Lung (tissue), 13 donors: ENCODE measurements around the gene PRR5L. TPM values are rescaled to one million over a fixed set of nuclear protein-coding genes. Genes with fewer than 3 reads are reported as not detected.
"Not testable (repeated sequence)": the region's sequence is repeated elsewhere in the genome, so short reads cannot be mapped to it uniquely, and the experiment has no call there.

ENCODE experiments used
- ATAC-seq: fragments of 200-7000 bp; cut with Tn5 transposase; one replicate; pipeline ENCODE4 v1.9.1; 2020; ENCODE audit warnings: moderate number of reproducible peaks; ENCODE audit not compliant: insufficient read depth, low FRiP score
- DNase-seq, 3 donors: peaks; one replicate each; pipeline ENCODE4 v3.0.0-alpha.2; 2013 to 2017
- H3K27ac ChIP-seq, 2 donors: one replicate each; pipeline ENCODE4 v1.5.1; 2013; ENCODE audit warnings: mild to moderate bottlenecking in 2 of 2, moderate library complexity in 2 of 2, control low read depth in 1 of 2, inconsistent platforms in 1 of 2, low read depth in 1 of 2, low read length in 1 of 2
- H3K27me3 ChIP-seq, 3 donors: one replicate each; pipeline ENCODE4 v1.5.1; 2013; ENCODE audit warnings: low read length in 2 of 3; ENCODE audit not compliant: control insufficient read depth in 3 of 3, insufficient read depth in 3 of 3
- H3K36me3 ChIP-seq, 4 donors: one replicate each; pipeline ENCODE4 v1.5.1; 2013; ENCODE audit warnings: low read length in 4 of 4, mild to moderate bottlenecking in 1 of 4, moderate library complexity in 1 of 4; ENCODE audit not compliant: control insufficient read depth in 4 of 4, insufficient read depth in 4 of 4
- H3K4me1 ChIP-seq, 5 donors: one replicate each; pipeline ENCODE4 v1.5.1; 2013; ENCODE audit warnings: low read length in 5 of 5, mild to moderate bottlenecking in 2 of 5, moderate library complexity in 1 of 5; ENCODE audit not compliant: control insufficient read depth in 5 of 5, insufficient read depth in 5 of 5
- H3K4me3 ChIP-seq: one replicate; pipeline ENCODE4 v1.5.1; 2013; ENCODE audit warnings: mild to moderate bottlenecking, control low read depth, moderate library complexity
- H3K9ac ChIP-seq, 2 donors: one replicate each; pipeline ENCODE4 v1.5.1; 2013; ENCODE audit warnings: low read length in 2 of 2, control low read depth in 1 of 2; ENCODE audit not compliant: insufficient read depth in 1 of 2
- H3K9me3 ChIP-seq, 4 donors: one replicate each; pipeline ENCODE4 v1.5.1; 2013; ENCODE audit warnings: low read length in 3 of 4, mild to moderate bottlenecking in 1 of 4, moderate library complexity in 1 of 4; ENCODE audit not compliant: control insufficient read depth in 4 of 4, insufficient read depth in 3 of 4
- WGBS, 2 donors: extraction: QIAGEN DNeasy Blood & Tissue Kit; methylation state at CpG; one replicate each; pipeline ENCODE4 v1.1.7; 2013; 5-methylcytosine and 5-hydroxymethylcytosine counted together
- polyA plus RNA-seq, 2 donors: library from polyadenylated mRNA; stranded (reverse); fragments of 200-250 nt; gene quantifications; one replicate each; pipeline ENCODE4 v1.2.1, GENCODE V29; 2013
- small RNA-seq: library from RNA; depleted of rRNA; stranded (forward); fragments of <200 nt; gene quantifications from one replicate; pipeline ENCODE3, GENCODE V24; 2014; ENCODE audit warnings: low replicate concordance
- total RNA-seq, 2 donors: library from RNA; depleted of rRNA in 1 of 2; stranded (reverse); fragments of >200 nt in 1 of 2; gene quantifications; one replicate each; pipeline ENCODE4 v1.2.1, GENCODE V29; 2014 to 2021
- TF ChIP-seq, protein P1 (sequence below): IDR thresholded peaks from 2 replicates; pipeline ENCODE4 v1.5.1; 2012; ENCODE audit warnings: mild to moderate bottlenecking; ENCODE audit errors: control extremely low read depth, extremely low read depth
- donor health status: control.
- donor health status: control.
- donor health status: Bipolar disorder and iron deficiency.
- donor health status: healthy.
- donor health status: DM: yes; HTN: yes; CAD: no.

PRR5L gene
- total and polyA plus RNA-seq, 4 donors, result 6.3 to 27.5 (median 9.0) TPM

DNA sequence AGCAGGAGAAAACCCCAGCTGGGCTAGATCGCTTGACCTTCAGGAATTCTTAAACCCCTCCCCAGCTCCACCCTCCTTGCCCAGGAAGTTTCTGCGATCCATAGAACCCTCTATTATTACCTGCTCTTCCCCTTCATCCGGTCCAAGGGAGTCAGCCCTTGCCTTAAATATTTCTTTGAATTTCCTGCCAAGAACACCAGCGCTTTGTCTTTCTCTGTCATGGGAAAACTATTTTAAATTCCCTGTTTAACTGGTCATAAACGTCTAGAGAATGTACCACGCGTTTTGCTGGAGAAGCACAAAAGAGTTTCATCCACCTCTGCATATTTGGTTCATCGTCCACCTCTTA, 214.5 kb downstream of the PRR5L start:
- DNase-seq (peak in 1 of 3 donors; percentile 35), ATAC-seq (no peak)
- TF ChIP-seq, protein P1, sequence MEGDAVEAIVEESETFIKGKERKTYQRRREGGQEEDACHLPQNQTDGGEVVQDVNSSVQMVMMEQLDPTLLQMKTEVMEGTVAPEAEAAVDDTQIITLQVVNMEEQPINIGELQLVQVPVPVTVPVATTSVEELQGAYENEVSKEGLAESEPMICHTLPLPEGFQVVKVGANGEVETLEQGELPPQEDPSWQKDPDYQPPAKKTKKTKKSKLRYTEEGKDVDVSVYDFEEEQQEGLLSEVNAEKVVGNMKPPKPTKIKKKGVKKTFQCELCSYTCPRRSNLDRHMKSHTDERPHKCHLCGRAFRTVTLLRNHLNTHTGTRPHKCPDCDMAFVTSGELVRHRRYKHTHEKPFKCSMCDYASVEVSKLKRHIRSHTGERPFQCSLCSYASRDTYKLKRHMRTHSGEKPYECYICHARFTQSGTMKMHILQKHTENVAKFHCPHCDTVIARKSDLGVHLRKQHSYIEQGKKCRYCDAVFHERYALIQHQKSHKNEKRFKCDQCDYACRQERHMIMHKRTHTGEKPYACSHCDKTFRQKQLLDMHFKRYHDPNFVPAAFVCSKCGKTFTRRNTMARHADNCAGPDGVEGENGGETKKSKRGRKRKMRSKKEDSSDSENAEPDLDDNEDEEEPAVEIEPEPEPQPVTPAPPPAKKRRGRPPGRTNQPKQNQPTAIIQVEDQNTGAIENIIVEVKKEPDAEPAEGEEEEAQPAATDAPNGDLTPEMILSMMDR, result no peak
- H3K27me3 ChIP-seq, result peaks cover 0 to 2% (median 0%) of the 10 kb centered on the region in 3 donors
- H3K9ac ChIP-seq, result peak overlapping the region; percentile 51 to 86
- peak overlapping the region; percentile 100 for H3K4me3 ChIP-seq
- H3K4me1 ChIP-seq, result peaks cover 0 to 11% (median 6%) of the 10 kb centered on the region in 5 donors
- H3K27ac ChIP-seq, result peak overlapping the region; percentile 84 to 99
- H3K36me3 ChIP-seq, result no peaks in the 10 kb centered on the region
- WGBS, 2 donors, result 9 to 11% methylated on average over 8 of the region's 8 CpGs
- H3K9me3 ChIP-seq, result peaks cover 0 to 2% (median 0%) of the 10 kb centered on the region in 4 donors

DNA sequence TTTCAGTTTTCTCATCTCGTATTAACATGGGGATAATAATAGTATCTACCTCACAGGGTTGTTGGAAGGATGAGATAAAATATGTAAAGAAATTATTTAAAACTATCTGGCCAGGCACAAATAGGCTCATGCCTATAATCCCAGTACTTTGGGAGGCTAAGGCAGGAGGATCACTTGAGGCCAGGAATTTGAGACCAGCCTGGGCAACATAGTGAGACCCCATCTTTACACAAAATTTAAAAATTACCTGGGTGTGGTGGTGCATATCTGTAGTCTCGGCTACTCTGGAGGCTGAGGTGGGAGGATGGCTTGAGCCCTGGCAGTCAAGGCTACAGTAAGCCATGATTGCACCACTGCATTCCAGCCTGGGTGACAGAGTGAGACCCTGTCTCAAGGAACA, 215.0 kb downstream of the PRR5L start:
- H3K9me3 ChIP-seq, H3K36me3 ChIP-seq, H3K4me3 ChIP-seq, DNase-seq, H3K27ac ChIP-seq, H3K9ac ChIP-seq, ATAC-seq, H3K27me3 ChIP-seq: not testable (repeated sequence)
- 90 to 91% methylated on average over 2 of the region's 2 CpGs for WGBS, 2 donors
- peaks cover 0 to 11% (median 6%) of the 10 kb centered on the region in 5 donors for H3K4me1 ChIP-seq

- Histone ChIP-seq H3K36me3 (no peaks in the 10 kb centered on the region), H3K9me3 (peaks cover 0 to 2% (median 0%) of the 10 kb centered on the region in 4 donors), H3K4me3 (no peak overlapping the region), H3K27me3 (peaks cover 0 to 3% (median 0%) of the 10 kb centered on the region in 3 donors), H3K27ac (no peak overlapping the region), H3K4me1 (peaks cover 0 to 11% (median 6%) of the 10 kb centered on the region in 5 donors), H3K9ac (no peak overlapping the region)
- WGBS, 2 donors, result 66 to 70% methylated on average over 5 of the region's 5 CpGs
- DNase-seq (no peak), ATAC-seq (no peak)
- TF ChIP-seq, protein P1, result no peak
Measured at GRCh38 chr11:36512016-36512415, 215.9 kb downstream of the PRR5L start.

- Histone ChIP-seq H3K4me3 (no peak overlapping the region), H3K9ac (no peak overlapping the region), H3K36me3 (no peaks in the 10 kb centered on the region), H3K27me3 (peaks cover 0 to 3% (median 0%) of the 10 kb centered on the region in 3 donors), H3K9me3 (peaks cover 0 to 2% (median 0%) of the 10 kb centered on the region in 4 donors), H3K4me1 (peaks cover 0 to under 1% (median 0%) of the 10 kb centered on the region in 5 donors), H3K27ac (no peak overlapping the region)
- TF ChIP-seq, protein P1, result no peak
- no peak for DNase-seq
- no peak for ATAC-seq
- WGBS, 2 donors, result 63 to 81% methylated on average over 2 of the region's 2 CpGs
Measured at GRCh38 chr11:36513965-36514364, 217.9 kb downstream of the PRR5L start.

Small RNAs within 50 kb of the gene (small RNA-seq; reads per million reads assigned to genes)
- gene AC061999.1, result not detected

Other genes with a start within 250 kb of the PRR5L start
- 10 to 100 TPM; 42.5 to 66.8 TPM for gene COMMD9, start 6.9 kb upstream of the PRR5L start, total RNA-seq
- gene COMMD9, start 6.9 kb upstream of the PRR5L start, polyA plus RNA-seq, result 10 to 100 TPM; 41.8 to 46.6 TPM
- 10 to 100 TPM; 13.1 to 14.0 TPM for gene TRAF6, start 214.0 kb downstream of the PRR5L start, total RNA-seq
- gene TRAF6, start 214.0 kb downstream of the PRR5L start, polyA plus RNA-seq, result 1 to 10 TPM; 2.2 to 4.5 TPM